GM18870 (cell line): ENCODE data around the gene WWOX.

Experiments
- ATAC-seq: cut with Tn5 transposase; IDR thresholded peaks from one replicate; pipeline ENCODE4 v1.9.1; 2021; ENCODE audit warnings: moderate library complexity; ENCODE audit not compliant: unreplicated experiment

Gene WWOX

GRCh38 chr16:78629173-78629572 is 529.7 kb downstream of the WWOX start:
- ATAC-seq: no peak

DNA sequence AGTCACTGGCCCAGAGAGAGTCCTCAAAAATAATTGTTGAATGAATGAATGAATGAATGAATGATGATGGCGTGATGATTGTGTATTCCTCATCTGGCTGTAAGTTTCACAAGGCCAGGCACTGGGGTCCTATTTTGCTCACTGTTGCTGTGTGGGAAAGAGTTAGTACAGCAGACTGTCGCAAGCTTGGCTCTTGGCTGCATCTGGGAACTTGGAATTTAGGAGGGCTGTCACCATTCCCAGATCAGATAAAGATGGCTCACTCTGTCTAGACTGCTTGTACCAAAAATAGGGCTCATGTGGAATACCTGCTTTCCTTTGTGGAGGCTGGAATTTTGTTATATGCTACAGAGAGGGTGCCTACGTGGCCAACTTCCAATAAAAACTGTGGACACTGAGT is 530.6 kb downstream of the WWOX start:
- no peak for ATAC-seq

DNA sequence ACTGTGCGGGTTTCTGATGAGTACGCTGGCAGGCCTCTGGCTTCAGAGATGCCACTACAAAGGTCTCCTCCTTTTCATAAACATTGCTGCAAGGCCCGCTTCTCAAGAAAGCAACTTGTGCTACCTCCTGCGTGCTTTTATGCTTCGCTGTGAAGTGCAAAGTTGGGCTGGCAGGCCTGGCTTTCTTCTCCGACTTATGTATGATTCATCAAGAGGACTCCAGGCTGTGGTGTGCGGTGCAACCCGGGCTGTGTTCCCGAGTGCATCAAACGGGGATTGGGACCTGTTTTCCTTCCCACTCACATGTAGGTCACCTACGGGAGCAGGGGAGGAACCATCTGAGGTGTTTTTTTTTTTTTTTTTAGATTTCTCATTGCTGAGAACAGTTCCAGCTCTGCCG is 534.1 kb downstream of the WWOX start:
- ATAC-seq: no peak

DNA sequence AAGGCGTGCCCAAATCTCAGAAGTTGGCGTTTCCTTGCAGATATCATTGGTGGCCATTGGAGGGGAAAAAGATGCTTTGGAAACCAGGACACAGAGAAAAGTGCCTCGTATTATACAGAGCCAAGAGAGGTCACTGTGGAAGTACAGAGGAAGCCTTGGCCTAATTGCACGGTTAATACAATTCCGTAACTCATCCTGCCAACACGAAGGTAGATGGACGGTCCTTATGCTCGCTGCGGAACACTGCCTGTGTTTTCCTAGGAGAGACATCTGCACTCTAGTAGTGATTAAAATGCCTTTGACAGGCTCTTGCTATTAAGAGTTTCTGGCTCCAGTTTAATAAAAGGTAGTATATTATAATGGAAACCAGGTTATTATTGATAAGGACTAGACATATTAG is 536.4 kb downstream of the WWOX start:
- ATAC-seq: no peak

GRCh38 chr16:78638371-78638770 is 538.9 kb downstream of the WWOX start:
- no peak for ATAC-seq

DNA sequence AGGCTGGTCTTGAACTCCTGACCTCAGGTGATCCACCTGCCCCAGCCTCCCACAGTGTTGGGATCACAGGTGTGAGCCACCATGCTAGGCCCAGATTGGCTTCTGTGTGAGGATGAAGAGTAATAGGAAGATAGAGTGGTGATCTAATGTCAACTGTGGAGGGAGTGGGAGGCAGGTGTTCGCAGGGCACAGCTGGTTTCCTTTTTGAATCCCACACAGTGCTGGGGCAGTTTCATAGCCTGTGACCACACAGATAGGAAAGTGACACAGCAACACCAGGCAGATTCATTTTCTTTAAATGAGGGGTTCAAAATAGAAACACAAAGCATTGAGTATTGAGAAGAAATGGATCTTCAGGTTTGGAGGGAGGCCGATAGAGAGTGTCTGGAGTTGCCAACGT is 540.3 kb downstream of the WWOX start:
- no peak for ATAC-seq

GRCh38 chr16:78640886-78641285 is 541.4 kb downstream of the WWOX start:
- ATAC-seq: no peak

DNA sequence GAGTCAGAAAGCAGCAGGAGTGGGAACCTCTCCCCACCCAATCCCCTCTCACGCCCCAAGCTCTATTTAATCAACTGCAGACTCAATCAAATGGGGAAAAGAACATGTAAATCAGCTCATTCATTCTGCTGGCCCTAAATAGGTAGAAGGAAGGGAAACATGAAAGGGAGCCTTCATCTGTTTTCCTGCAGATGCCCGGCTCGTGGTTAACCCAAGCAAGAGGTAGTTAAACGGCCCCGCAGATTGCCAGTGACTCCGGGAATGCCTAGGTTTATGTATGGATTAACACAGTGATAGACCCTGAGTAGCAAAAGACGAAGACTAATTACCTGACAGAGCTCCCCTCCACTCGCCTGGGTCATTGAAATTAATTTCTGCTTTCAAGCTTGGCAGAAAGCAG is 542.0 kb downstream of the WWOX start:
- ATAC-seq: no peak

DNA sequence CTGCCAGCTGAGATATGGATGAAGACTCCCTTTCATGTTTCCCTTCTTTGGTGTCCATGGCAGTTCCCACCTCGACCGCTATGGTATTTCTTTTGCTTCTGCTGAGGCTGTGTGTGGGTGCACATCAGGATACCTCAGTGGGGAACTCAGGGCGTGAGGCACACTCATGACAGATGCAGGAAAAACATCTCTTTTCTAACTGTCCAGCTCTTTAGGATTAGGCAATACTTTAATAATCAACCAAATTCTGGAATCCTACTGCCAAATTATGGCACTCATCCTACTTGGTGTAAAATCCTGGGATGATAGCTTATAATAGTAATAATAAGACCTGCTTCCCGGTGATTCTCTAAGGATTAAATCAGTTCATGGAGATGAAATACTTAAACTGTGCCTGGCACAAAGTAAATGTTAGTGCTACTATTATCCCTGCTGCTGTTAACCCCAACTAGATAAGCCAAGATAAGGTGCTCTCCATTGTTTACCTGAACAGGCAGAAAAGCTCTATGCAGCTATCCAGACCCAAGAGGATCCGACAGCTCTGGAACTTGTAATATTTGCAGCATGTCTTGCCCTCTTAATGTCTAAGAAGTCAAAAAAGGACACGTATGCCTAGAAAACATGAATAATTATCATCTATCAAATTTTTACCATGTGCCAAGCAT is 543.3 kb downstream of the WWOX start:
- ATAC-seq: no peak

GRCh38 chr16:78645657-78646056 is 546.2 kb downstream of the WWOX start:
- no peak for ATAC-seq

GRCh38 chr16:78647019-78647418 is 547.6 kb downstream of the WWOX start:
- no peak for ATAC-seq

- ATAC-seq: no peak
These were observed 548.0 kb downstream of the WWOX start for GRCh38 chr16:78647491-78647890.

DNA sequence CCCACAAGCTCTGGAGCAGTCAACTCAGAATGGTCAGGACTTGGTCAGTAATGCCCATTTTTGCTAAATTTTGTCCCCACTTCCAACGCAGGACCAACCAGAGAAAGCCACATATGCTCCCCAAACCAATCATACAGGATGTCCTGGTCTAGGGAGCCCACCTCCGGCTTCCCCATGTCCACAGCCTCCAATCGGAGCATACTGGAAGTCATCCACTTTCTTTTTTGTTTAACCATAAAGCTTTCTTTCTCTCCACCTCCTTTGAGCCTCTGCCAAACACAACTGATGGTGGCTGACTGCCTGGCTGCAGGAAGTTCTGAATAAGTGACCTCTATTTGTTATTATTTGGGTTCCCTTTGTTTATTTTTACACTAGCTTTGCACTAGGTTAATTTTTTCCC is 549.1 kb downstream of the WWOX start:
- no peak for ATAC-seq

- ATAC-seq: no peak
These were observed 551.1 kb downstream of the WWOX start for GRCh38 chr16:78650339-78651074.

GRCh38 chr16:78654929-78655328 is 555.5 kb downstream of the WWOX start:
- no peak for ATAC-seq

GRCh38 chr16:78655331-78656113 is 556.1 kb downstream of the WWOX start:
- no peak for ATAC-seq

DNA sequence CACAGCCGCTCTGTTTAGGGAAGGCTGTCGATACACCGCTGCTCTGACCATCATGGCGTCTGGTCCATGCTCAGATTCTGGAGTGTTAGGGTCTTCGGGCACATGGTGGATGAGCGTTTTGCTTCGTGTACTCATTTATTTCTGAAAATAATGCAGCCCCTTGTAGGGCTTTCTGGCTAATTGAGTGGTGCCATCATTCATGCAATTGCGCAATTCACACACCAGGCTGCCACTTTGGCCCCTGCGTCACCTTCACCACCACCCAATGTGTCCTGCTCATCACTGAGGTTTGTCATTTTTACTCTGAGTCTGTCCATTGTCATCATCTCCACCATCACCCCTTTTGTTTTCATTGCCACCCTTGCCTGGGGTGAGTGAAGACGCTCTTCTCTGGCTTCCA is 557.4 kb downstream of the WWOX start:
- ATAC-seq: no peak

DNA sequence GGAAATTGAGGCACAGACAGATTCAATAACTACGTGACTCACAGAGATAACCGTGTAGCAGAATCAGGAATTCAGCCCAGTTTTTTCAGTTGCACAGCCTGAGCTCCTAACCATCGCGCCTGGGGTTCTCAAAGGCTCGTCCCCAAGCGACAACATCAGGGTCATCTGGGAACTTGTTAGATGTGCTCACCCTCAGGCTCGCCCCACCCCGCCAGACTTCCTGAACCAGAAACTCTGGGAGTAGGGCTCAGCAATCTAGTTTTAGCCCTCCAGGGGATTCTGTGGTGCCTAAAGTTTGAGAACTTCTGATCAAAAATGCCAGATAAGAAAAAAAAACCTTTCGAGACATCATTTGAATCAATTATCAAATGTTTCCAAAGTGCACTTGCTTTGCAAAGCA is 559.8 kb downstream of the WWOX start:
- no peak for ATAC-seq

DNA sequence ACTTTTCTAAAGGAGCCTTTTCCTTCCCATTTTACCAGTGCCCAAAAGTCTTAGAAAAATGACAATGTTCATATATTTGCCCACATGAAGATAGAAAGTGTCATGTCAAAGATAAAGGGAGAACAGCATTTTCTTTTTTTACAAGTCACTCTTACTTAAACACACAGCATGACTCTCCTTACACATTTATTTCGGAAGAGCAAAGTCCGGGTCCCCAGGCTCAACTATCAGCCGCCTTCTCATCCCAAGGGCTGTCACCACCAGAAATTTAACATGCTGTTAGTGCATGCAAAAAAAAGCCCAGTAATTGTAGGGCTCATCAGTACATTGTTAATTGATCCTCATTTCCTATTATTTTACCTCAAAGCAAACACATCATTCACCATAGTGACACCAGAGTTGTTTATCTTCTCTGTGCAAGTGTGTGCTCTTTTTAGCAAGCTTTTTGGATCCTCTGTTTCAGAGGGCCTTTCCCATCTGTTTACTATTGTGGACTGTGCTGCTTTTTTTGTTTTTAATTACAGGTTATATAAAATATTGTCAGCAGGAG is 560.3 kb downstream of the WWOX start:
- no peak for ATAC-seq

GRCh38 chr16:78660795-78661194 is 561.3 kb downstream of the WWOX start:
- no peak for ATAC-seq

DNA sequence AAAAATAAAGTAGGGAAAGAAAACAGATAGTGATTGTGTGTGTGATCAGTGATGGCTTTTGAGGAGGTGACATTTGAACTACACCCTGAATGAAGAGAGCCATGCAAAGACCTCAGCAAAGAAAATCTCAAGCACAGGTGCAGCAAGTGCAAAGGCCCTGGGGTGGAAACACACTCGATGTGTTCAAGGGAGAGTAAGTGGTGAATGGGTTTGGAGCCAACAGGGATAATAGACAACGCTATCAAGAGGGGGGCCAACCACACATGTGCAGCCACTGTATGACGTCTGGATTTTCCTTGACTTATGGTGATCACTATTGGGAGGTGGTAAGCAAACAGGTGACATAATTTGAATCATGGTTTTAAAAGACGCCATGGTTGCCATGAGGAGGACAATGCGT is 564.2 kb downstream of the WWOX start:
- ATAC-seq: no peak
